ENCODE data around the gene SLC37A1.
"Not testable (repeated sequence)": the region's sequence is repeated elsewhere in the genome, so short reads cannot be mapped to it uniquely, and the experiment has no call there.

The SLC37A1 gene

GRCh38 chr21:42622284-42622683 lies 108.6 kb downstream of the SLC37A1 start:
- no peak for DNase-seq

- DNase-seq, result no peak
Measured at GRCh38 chr21:42623694-42624093, 110.0 kb downstream of the SLC37A1 start.

- DNase-seq, result no peak
Measured at GRCh38 chr21:42624095-42624790, 110.6 kb downstream of the SLC37A1 start.

- no peak for DNase-seq
Measured at GRCh38 chr21:42624936-42625335, 111.3 kb downstream of the SLC37A1 start.

GRCh38 chr21:42626171-42626570 lies 112.5 kb downstream of the SLC37A1 start:
- DNase-seq, result no peak

GRCh38 chr21:42627527-42628289 lies 114.1 kb downstream of the SLC37A1 start:
- peak; percentile 19 for DNase-seq

- DNase-seq, result not testable (repeated sequence)
Measured at GRCh38 chr21:42628466-42629061, 114.9 kb downstream of the SLC37A1 start.

GRCh38 chr21:42629933-42630589 lies 116.4 kb downstream of the SLC37A1 start:
- no peak for DNase-seq

GRCh38 chr21:42630626-42631025 lies 117.0 kb downstream of the SLC37A1 start:
- DNase-seq, result no peak

Measured in NCI-H1105 treated with DMSO at 0.1 percent for 48 hours (cell line).